SK-N-MC (cell line): Measurements from ENCODE around the gene TMEM242.

Source experiments
- EZH2 ChIP-seq: fragments of 200-600 bp; sonication (generic); IDR thresholded peaks from one replicate; pipeline ENCODE4 v1.6.1; 2017; ENCODE audit warnings: antibody characterized with exemption
- POLR2AphosphoS5 ChIP-seq: IDR thresholded peaks from 2 replicates; pipeline ENCODE4 v1.6.1; 2012; ENCODE audit warnings: mild to moderate bottlenecking, low read depth, low read length, borderline replicate concordance

- TF ChIP-seq EZH2 (no peak), POLR2AphosphoS5 (no peak)
Measured at GRCh38 chr6:157339432-157339831, 16.1 kb upstream of the TMEM242 start.
